Fibroblast of lung (primary cell): ENCODE data around the gene SH3PXD2A.

Experiments
- EZH2 ChIP-seq: IDR thresholded peaks from 2 replicates; pipeline ENCODE4 v1.5.1; 2012; ENCODE audit warnings: low read length, control low read depth, mild to moderate bottlenecking; ENCODE audit errors: missing control alignments
- TF ChIP-seq, protein P1 (sequence below), 2 donors: IDR thresholded peaks in 1 of 2; conservative IDR thresholded peaks in 1 of 2; 1 replicate in 1 of 2; 2 replicates in 1 of 2; pipeline ENCODE4 v1.5.1; 2011 to 2012; ENCODE audit warnings: low read length in 2 of 2, control low read depth in 1 of 2, inconsistent platforms in 1 of 2, low read depth in 1 of 2, mild to moderate bottlenecking in 1 of 2

DNA sequence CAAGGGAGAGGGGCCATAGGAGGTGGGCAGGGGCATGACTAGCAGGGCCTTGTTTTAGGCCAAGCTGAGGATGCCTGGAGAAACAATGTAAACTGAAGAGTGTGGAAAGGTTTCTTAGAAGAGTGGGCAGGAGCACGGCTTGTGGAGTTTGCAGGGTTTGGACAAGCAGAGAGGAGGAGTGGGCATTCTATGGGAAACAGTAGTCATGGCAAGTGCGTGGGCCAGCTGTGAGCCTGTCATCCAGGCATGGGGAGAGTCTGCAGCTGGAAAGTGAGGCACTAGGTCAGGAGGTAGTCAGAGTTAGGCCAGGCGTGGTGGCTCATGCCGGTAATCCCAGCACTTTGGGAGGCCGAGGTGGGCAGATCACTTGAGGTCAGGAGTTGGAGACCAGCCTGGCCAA lies 130.1 kb downstream of the SH3PXD2A start:
- TF ChIP-seq, protein P1, sequence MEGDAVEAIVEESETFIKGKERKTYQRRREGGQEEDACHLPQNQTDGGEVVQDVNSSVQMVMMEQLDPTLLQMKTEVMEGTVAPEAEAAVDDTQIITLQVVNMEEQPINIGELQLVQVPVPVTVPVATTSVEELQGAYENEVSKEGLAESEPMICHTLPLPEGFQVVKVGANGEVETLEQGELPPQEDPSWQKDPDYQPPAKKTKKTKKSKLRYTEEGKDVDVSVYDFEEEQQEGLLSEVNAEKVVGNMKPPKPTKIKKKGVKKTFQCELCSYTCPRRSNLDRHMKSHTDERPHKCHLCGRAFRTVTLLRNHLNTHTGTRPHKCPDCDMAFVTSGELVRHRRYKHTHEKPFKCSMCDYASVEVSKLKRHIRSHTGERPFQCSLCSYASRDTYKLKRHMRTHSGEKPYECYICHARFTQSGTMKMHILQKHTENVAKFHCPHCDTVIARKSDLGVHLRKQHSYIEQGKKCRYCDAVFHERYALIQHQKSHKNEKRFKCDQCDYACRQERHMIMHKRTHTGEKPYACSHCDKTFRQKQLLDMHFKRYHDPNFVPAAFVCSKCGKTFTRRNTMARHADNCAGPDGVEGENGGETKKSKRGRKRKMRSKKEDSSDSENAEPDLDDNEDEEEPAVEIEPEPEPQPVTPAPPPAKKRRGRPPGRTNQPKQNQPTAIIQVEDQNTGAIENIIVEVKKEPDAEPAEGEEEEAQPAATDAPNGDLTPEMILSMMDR (conservative IDR thresholded peaks at IDR 0.05 in 1 of 2, IDR thresholded peaks at IDR 0.05 in 1 of 2; ENCODE audit: low read depth in 1 of 2, low read length in 2 of 2) = no peak
- TF ChIP-seq EZH2 = no peak
